CD4-positive, alpha-beta T cell (primary cell): ENCODE results near the gene RALY. TPM values are rescaled to one million over a fixed set of nuclear protein-coding genes. Genes with fewer than 3 reads are reported as not detected.

ENCODE experiments used
- ATAC-seq: fragments of 200-7000 bp; cut with Tn5 transposase; one replicate; pipeline ENCODE4 v1.10.0; 2022; ENCODE audit warnings: mild to moderate bottlenecking; ENCODE audit not compliant: poor library complexity
- CTCF ChIA-PET: fragments of 350-600 bp; sonication (Branson Sonifier 250); formaldehyde crosslinking; loops from one replicate; lab custom pipeline; 2021; ENCODE audit warnings: antibody characterized with exemption, inconsistent platforms; lab: Charles Lee
- POLR2A ChIA-PET: fragments of 350-600 bp; sonication (Branson Sonifier 250); formaldehyde crosslinking; loops from one replicate; lab custom pipeline; 2021; ENCODE audit warnings: antibody characterized with exemption, inconsistent platforms; lab: Charles Lee
- DNase-seq, 14 experiments: peaks; one replicate each; pipeline ENCODE4 v3.0.0-alpha.2; 2013 to 2020; ENCODE audit warnings: mixed read lengths in 2 of 14
- H3K27ac ChIP-seq, 2 donors: one replicate each; pipeline versions ENCODE4 v1.5.1 to v1.7.0; 2013; ENCODE audit warnings: low read length in 2 of 2, low read depth in 1 of 2, mild to moderate bottlenecking in 1 of 2
- H3K27me3 ChIP-seq, 2 experiments: 1 replicate in 1 of 2; 2 replicates in 1 of 2; pipeline versions ENCODE4 v1.6.1 to v1.7.0; 2013; ENCODE audit warnings: low read length in 2 of 2, control low read depth in 1 of 2, mild to moderate bottlenecking in 1 of 2, moderate library complexity in 1 of 2; ENCODE audit not compliant: insufficient read depth in 2 of 2, control insufficient read depth in 1 of 2
- H3K36me3 ChIP-seq: one replicate; pipeline ENCODE4 v1.6.1; 2013; ENCODE audit warnings: low read length, control low read depth; ENCODE audit not compliant: insufficient read depth
- H3K4me1 ChIP-seq: one replicate; pipeline ENCODE4 v1.6.1; 2013; ENCODE audit warnings: low read length, control low read depth; ENCODE audit not compliant: insufficient read depth
- H3K4me3 ChIP-seq: one replicate; pipeline ENCODE4 v1.5.1; 2013; ENCODE audit warnings: mild to moderate bottlenecking, low read length, moderate library complexity
- H3K9me3 ChIP-seq, 2 experiments: 1 replicate in 1 of 2; 2 replicates in 1 of 2; pipeline versions ENCODE4 v1.6.1 to v1.7.0; 2013; ENCODE audit warnings: low read length in 2 of 2, mild to moderate bottlenecking in 2 of 2, control low read depth in 1 of 2, moderate library complexity in 1 of 2; ENCODE audit not compliant: control insufficient read depth in 1 of 2, insufficient read depth in 1 of 2
- H3K27ac Mint-ChIP-seq: one replicate; pipeline ENCODE4 v1.8.0; 2020; ENCODE audit warnings: mixed read lengths
- H3K27me3 Mint-ChIP-seq: one replicate; pipeline ENCODE4 v1.8.0; 2021; ENCODE audit warnings: mixed read lengths
- H3K36me3 Mint-ChIP-seq: one replicate; pipeline ENCODE4 v1.8.0; 2021; ENCODE audit warnings: low read depth, mixed read lengths
- H3K4me1 Mint-ChIP-seq: one replicate; pipeline ENCODE4 v1.8.0; 2021; ENCODE audit warnings: low read depth, mixed read lengths
- H3K4me3 Mint-ChIP-seq: one replicate; pipeline ENCODE4 v1.8.0; 2020; ENCODE audit warnings: mild to moderate bottlenecking, mixed read lengths
- H3K9me3 Mint-ChIP-seq: one replicate; pipeline ENCODE4 v1.8.0; 2020; ENCODE audit warnings: mixed read lengths
- CTCF ChIP-seq: fragments of 200-600 bp; IDR thresholded peaks from one replicate; pipeline ENCODE4 v1.8.0; 2022; ENCODE audit warnings: antibody characterized with exemption, mild to moderate bottlenecking
- intact Hi-C, 2 experiments: fragments of 100-400 bp; cut with DNase I in 1 of 2; cut with micrococcal nuclease in 1 of 2; formaldehyde crosslinking; loops; one replicate each; pipeline versions ENCODE4 v1.15.1 to v1.9.0; 2023 to 2025; cut with DNase I, micrococcal nuclease
- total RNA-seq, 174 experiments: library from RNA in 2 of 174; stranded (reverse) in 2 of 174; gene quantifications; one replicate each; pipeline ENCODE4 v1.2.3 and lab custom pipeline; 2021 to 2026

RALY gene
- total RNA-seq, 2 experiments from 2014 or later: 112 TPM

DNA sequence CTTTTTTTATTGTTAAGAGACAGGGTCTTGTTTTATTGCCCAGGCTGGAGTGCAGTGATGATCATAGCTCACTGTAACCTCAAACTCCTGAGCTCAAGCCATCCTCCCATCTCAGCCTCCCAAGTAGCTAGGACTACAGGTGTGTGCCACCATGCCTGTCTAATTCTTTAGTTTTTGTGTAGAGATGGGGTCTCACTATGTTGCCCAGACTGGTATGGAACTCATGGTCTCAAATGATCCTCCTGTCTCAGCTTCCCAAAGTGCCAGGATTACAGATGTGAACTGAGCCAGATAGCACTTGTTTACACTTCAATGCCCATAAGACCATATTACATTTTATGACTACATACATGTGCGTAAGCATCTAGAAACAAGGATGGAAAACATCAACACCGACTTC is 100.2 kb downstream of the RALY start:
- no peak for DNase-seq
- Histone ChIP-seq H3K27me3 (no peaks in the 10 kb centered on the region), H3K9me3 (no peaks in the 10 kb centered on the region), H3K27ac (no peak overlapping the region), H3K4me3 (no peak overlapping the region), H3K4me1 (no peaks in the 10 kb centered on the region), H3K36me3 (peaks cover 95% of the 10 kb centered on the region)
- ChIA-PET POLR2A (interaction anchor here (1.0 to 1.7 kb wide), 2 partner anchors 8 to 12 kb away, joined by 3 read pairs; no protein-coding TSS in a partner anchor), CTCF (interaction anchor here (1.1 kb wide), 1 partner anchor 36 kb away, joined by 3 read pairs; no protein-coding TSS in a partner anchor)
- intact Hi-C loops: no loop called here
- no peaks in the 10 kb centered on the region for H3K9me3 Mint-ChIP-seq
- peak overlapping the region; percentile 70 for H3K27ac Mint-ChIP-seq
- H3K36me3 Mint-ChIP-seq: peaks cover 92% of the 10 kb centered on the region
- peaks cover 14% of the 10 kb centered on the region for H3K4me1 Mint-ChIP-seq
- no peaks in the 10 kb centered on the region for H3K27me3 Mint-ChIP-seq
- no peak for TF ChIP-seq CTCF
- H3K4me3 Mint-ChIP-seq: no peak overlapping the region
- ATAC-seq: no peak

DNA sequence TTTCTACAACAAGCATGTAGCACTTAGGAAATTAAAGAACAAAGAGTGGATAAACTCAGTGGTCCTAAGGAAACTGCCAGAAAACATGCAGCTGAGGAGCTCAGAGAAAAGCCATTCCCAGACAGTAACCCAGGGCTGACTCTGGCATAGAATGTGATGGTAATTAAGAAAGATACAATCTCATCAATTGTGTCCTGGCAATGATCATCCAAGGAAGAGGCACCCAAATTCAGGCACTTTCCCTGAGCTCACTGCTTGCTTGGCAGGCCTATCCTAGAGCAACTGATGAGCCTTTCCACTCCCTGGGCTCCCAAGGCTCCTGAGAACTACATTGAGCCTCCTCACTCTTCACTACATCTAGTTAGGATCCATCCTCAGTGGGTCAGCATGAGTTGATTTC is 102.1 kb downstream of the RALY start:
- H3K4me3 Mint-ChIP-seq: no peak overlapping the region
- no peaks in the 10 kb centered on the region for H3K27me3 Mint-ChIP-seq
- H3K36me3 Mint-ChIP-seq: peaks cover 90% of the 10 kb centered on the region
- no peaks in the 10 kb centered on the region for H3K9me3 Mint-ChIP-seq
- DNase-seq (no peak), ATAC-seq (no peak)
- H3K27ac ChIP-seq: no peak overlapping the region
- H3K4me1 ChIP-seq: no peaks in the 10 kb centered on the region
- H3K36me3 ChIP-seq: peaks cover 97% of the 10 kb centered on the region
- CTCF ChIA-PET: no interaction called here
- H3K27me3 ChIP-seq: no peaks in the 10 kb centered on the region
- intact Hi-C loops: no loop called here
- H3K9me3 ChIP-seq: no peaks in the 10 kb centered on the region
- POLR2A ChIA-PET: interaction anchor here (0.7 to 3.9 kb wide), 2 partner anchors 16 to 100 kb away, joined by 3 to 18 read pairs; partner anchors contain the start of gene EIF2S2
- TF ChIP-seq CTCF: no peak
- H3K27ac Mint-ChIP-seq: peak overlapping the region; percentile 14
- H3K4me3 ChIP-seq: no peak overlapping the region
- H3K4me1 Mint-ChIP-seq: peaks cover 14% of the 10 kb centered on the region

- Histone ChIP-seq H3K27me3 (no peaks in the 10 kb centered on the region), H3K4me1 (no peaks in the 10 kb centered on the region), H3K36me3 (peaks cover 98% of the 10 kb centered on the region), H3K27ac (no peak overlapping the region), H3K9me3 (no peaks in the 10 kb centered on the region), H3K4me3 (no peak overlapping the region)
- Mint-ChIP-seq H3K36me3 (peaks cover 92% of the 10 kb centered on the region), H3K4me1 (peaks cover 14% of the 10 kb centered on the region), H3K27ac (peak overlapping the region; percentile 55), H3K4me3 (no peak overlapping the region), H3K27me3 (no peaks in the 10 kb centered on the region), H3K9me3 (no peaks in the 10 kb centered on the region)
- ATAC-seq (no peak), DNase-seq (no peak)
- ChIA-PET CTCF (interaction anchor here (1.3 kb wide), 1 partner anchor 28 kb away, joined by 3 read pairs; no protein-coding TSS in a partner anchor), POLR2A (interaction anchor here (3.9 kb wide), 1 partner anchor 15 kb away, joined by 18 read pairs; the partner anchor contains the start of gene EIF2S2)
- intact Hi-C loops: no loop called here
- no peak for TF ChIP-seq CTCF
Measured at GRCh38 chr20:34096699-34097444, 103.2 kb downstream of the RALY start.
